H1 (cell line): Measurements from ENCODE around the gene PELO. TPM values are rescaled to one million over a fixed set of nuclear protein-coding genes. Genes with fewer than 3 reads are reported as not detected.

ENCODE experiments used
- POLR2A ChIP-seq, 2 experiments: IDR thresholded peaks; 1 replicate in 1 of 2; 2 replicates in 1 of 2; pipeline ENCODE4 v1.6.1; 2011; ENCODE audit warnings: low read depth in 2 of 2, low read length in 2 of 2, mild to moderate bottlenecking in 2 of 2; ENCODE audit errors: control extremely low read depth in 1 of 2
- SIRT6 ChIP-seq: IDR thresholded peaks from one replicate; pipeline ENCODE4 v1.7.1; 2012; ENCODE audit warnings: low read length, inconsistent platforms
- TCF12 ChIP-seq: IDR thresholded peaks from 2 replicates; pipeline ENCODE4 v1.6.1; 2011; ENCODE audit warnings: low read depth, mild to moderate bottlenecking, low read length
- polyA plus RNA-seq, 7 experiments: library from polyadenylated mRNA; depleted of rRNA in 3 of 7; stranded (reverse) in 5 of 7; unstranded in 2 of 7; fragments of >200 nt in 5 of 7; fragments of 200-250 nt in 2 of 7; gene quantifications; 1 replicate in 5 of 7; 2 replicates in 1 of 7; 4 replicates in 1 of 7; pipeline versions ENCODE4 v1.2.1 to v1.2.3, GENCODE V29; 2011 to 2013; ENCODE audit warnings: missing spikeins in 2 of 7, mixed read lengths in 2 of 7
- total RNA-seq: library from RNA; stranded (reverse); fragmentation: NEBNext Ultra II Directional; extraction: Animal tissue kit (Norgen Biotek cat#: 25700); gene quantifications from 2 replicates; pipeline ENCODE4 v1.2.1, GENCODE V29; 2021

The PELO gene
- total and polyA plus RNA-seq, 2 of the 8 experiments (the other 6 are each of a cell fraction or from before 2014, with no cell fraction given) = 10.8 to 18.5 TPM

DNA sequence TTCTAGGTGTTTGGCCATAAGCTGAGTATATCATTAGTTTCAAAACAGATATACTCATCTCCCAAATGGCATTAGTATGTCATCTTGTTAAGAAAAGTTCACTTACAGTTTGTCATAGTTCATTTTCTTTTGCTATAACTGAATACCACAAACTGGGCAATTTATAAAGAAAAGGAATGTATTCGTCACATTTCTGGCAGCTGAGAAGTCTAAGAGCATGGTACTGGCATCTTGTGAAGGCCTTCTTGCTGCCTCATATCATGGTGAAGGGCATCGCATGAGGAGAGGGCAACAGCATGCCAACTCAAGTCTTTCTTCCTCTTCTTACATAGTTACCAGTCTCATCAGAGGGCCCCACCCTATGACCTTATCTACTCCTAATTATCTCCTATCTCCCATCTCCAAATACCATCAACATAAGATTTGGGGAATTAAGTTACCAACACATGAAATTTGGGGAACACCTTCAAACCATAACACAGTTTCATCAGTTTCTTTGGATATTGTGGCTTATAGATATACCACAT lies 20.4 kb upstream of the PELO start (continued):
- no peak for TF ChIP-seq SIRT6
- no peak for TF ChIP-seq TCF12
- TF ChIP-seq POLR2A (IDR thresholded peaks at IDR 0.05; ENCODE audit: control extremely low read depth in 1 of 2, low read depth in 2 of 2, low read length in 2 of 2) = no peak
- TF ChIP-seq, all 59 proteins: peak for 0
